CD14-positive monocyte (primary cell): ENCODE results near the gene AKAP6. TPM values are rescaled to one million over a fixed set of nuclear protein-coding genes. Genes with fewer than 3 reads are reported as not detected.

Source experiments
- DNase-seq, 3 donors: peaks; one replicate each; pipeline ENCODE4 v3.0.0-alpha.2; 2011 to 2022
- H2AFZ ChIP-seq: 2 replicates; pipeline ENCODE4 v1.6.0; 2012; ENCODE audit warnings: mild to moderate bottlenecking, low read depth, low read length, inconsistent platforms; ENCODE audit not compliant: insufficient read depth, poor library complexity, severe bottlenecking
- H3K27ac ChIP-seq, 2 donors: 1 replicate in 1 of 2; 2 replicates in 1 of 2; pipeline ENCODE4 v1.5.1; 2012 to 2013; ENCODE audit warnings: low read length in 2 of 2, control low read depth in 1 of 2, inconsistent platforms in 1 of 2, low read depth in 1 of 2, mild to moderate bottlenecking in 1 of 2
- H3K27me3 ChIP-seq, 2 donors: one replicate each; pipeline versions ENCODE4 v1.6.0 to v1.6.1; 2011 to 2013; ENCODE audit warnings: low read length in 2 of 2; ENCODE audit not compliant: control insufficient read depth in 2 of 2, insufficient read depth in 2 of 2
- H3K36me3 ChIP-seq, 2 donors: replicated peaks in 1 of 2; 1 replicate in 1 of 2; 2 replicates in 1 of 2; pipeline versions ENCODE4 v1.5.1 to v1.6.1; 2012 to 2013; ENCODE audit warnings: low read length in 2 of 2, control low read depth in 1 of 2, inconsistent platforms in 1 of 2, mild to moderate bottlenecking in 1 of 2; ENCODE audit not compliant: insufficient read depth in 2 of 2, control insufficient read depth in 1 of 2
- H3K4me1 ChIP-seq, 2 donors: 1 replicate in 1 of 2; 2 replicates in 1 of 2; pipeline versions ENCODE4 v1.5.1 to v1.6.1; 2012 to 2013; ENCODE audit warnings: low read length in 2 of 2, control low read depth in 1 of 2, inconsistent platforms in 1 of 2, mild to moderate bottlenecking in 1 of 2, moderate library complexity in 1 of 2; ENCODE audit not compliant: insufficient read depth in 2 of 2, control insufficient read depth in 1 of 2
- H3K4me2 ChIP-seq: replicated peaks from 2 replicates; pipeline ENCODE3; 2012; ENCODE audit warnings: low read length, moderate library complexity, mild to moderate bottlenecking; ENCODE audit not compliant: poor library complexity, severe bottlenecking; ENCODE audit errors: extremely low read depth
- H3K4me3 ChIP-seq, 3 experiments: fragments of 200-600 bp in 1 of 3; sonication (generic) in 1 of 3; replicated peaks in 1 of 3; 1 replicate in 2 of 3; 2 replicates in 1 of 3; pipeline ENCODE4 v1.5.1; 2011 to 2013; ENCODE audit warnings: low read length in 3 of 3, mild to moderate bottlenecking in 3 of 3, control low read depth in 2 of 3, low read depth in 2 of 3, inconsistent platforms in 1 of 3, moderate library complexity in 1 of 3
- H3K79me2 ChIP-seq: 2 replicates; pipeline ENCODE4 v1.6.0; 2012; ENCODE audit warnings: mild to moderate bottlenecking, control low read depth, inconsistent platforms, low read length, moderate library complexity; ENCODE audit not compliant: insufficient read depth
- H3K9ac ChIP-seq: 2 replicates; pipeline ENCODE4 v1.6.0; 2017; ENCODE audit warnings: low read length, mild to moderate bottlenecking; ENCODE audit not compliant: insufficient read depth, poor library complexity, severe bottlenecking
- H3K9me3 ChIP-seq, 2 donors: replicated peaks in 1 of 2; 1 replicate in 1 of 2; 2 replicates in 1 of 2; pipeline versions ENCODE4 v1.5.1 to v1.6.1; 2012 to 2013; ENCODE audit warnings: low read length in 2 of 2, control low read depth in 1 of 2; ENCODE audit not compliant: control insufficient read depth in 1 of 2, insufficient read depth in 1 of 2
- H4K20me1 ChIP-seq: 2 replicates; pipeline ENCODE4 v1.6.0; 2012; ENCODE audit warnings: mild to moderate bottlenecking, low read length, control low read depth, moderate library complexity; ENCODE audit not compliant: insufficient read depth
- H3K27ac Mint-ChIP-seq, 7 donors: one replicate each; pipeline ENCODE4 v1.8.0; 2020; ENCODE audit warnings: mild to moderate bottlenecking in 7 of 7, mixed read lengths in 7 of 7, moderate library complexity in 6 of 7, inconsistent platforms in 2 of 7
- H3K27me3 Mint-ChIP-seq, 3 donors: one replicate each; pipeline ENCODE4 v1.8.0; 2021 to 2022; ENCODE audit warnings: low read depth in 3 of 3, mild to moderate bottlenecking in 3 of 3, mixed read lengths in 3 of 3, moderate library complexity in 3 of 3, inconsistent platforms in 1 of 3
- H3K36me3 Mint-ChIP-seq, 2 donors: one replicate each; pipeline ENCODE4 v1.8.0; 2020; ENCODE audit warnings: mixed read lengths in 2 of 2, inconsistent platforms in 1 of 2, mild to moderate bottlenecking in 1 of 2
- H3K4me1 Mint-ChIP-seq: one replicate; pipeline ENCODE4 v1.8.0; 2020; ENCODE audit warnings: mild to moderate bottlenecking, mixed read lengths
- H3K4me3 Mint-ChIP-seq, 2 donors: one replicate each; pipeline ENCODE4 v1.8.0; 2020; ENCODE audit warnings: mild to moderate bottlenecking in 2 of 2, mixed read lengths in 2 of 2, moderate library complexity in 1 of 2
- H3K9me3 Mint-ChIP-seq, 7 donors: one replicate each; pipeline ENCODE4 v1.8.0; 2020 to 2022; ENCODE audit warnings: mixed read lengths in 7 of 7, mild to moderate bottlenecking in 6 of 7, moderate library complexity in 6 of 7, inconsistent platforms in 2 of 7
- CTCF ChIP-seq: fragments of 200-600 bp; IDR thresholded peaks from one replicate; pipeline ENCODE4 v1.8.0; 2022; ENCODE audit warnings: antibody characterized with exemption, mild to moderate bottlenecking
- WGBS: methylation state at CpG from one replicate; pipeline ENCODE4 v1.1.5; 2013; ENCODE audit warnings: missing lambda C conversion rate; ENCODE audit not compliant: insufficient coverage; 5-methylcytosine and 5-hydroxymethylcytosine counted together
- intact Hi-C, 2 donors: fragments of 100-400 bp; cut with micrococcal nuclease; formaldehyde crosslinking; loops; one replicate each; pipeline versions ENCODE4 v1.15.0 to v1.15.1; 2023
- polyA plus RNA-seq, 3 donors: library from polyadenylated mRNA; depleted of rRNA in 1 of 3; unstranded in 2 of 3; stranded (reverse) in 1 of 3; fragments of 300-500 nt in 2 of 3; fragments of >200 nt in 1 of 3; fragmentation: Illumina TruSeq in 2 of 3; gene quantifications; 1 replicate in 2 of 3; 2 replicates in 1 of 3; pipeline ENCODE4 v1.2.3, GENCODE V29; 2012 to 2021

AKAP6 gene
- polyA plus RNA-seq, 3 donors, result not detected

DNA sequence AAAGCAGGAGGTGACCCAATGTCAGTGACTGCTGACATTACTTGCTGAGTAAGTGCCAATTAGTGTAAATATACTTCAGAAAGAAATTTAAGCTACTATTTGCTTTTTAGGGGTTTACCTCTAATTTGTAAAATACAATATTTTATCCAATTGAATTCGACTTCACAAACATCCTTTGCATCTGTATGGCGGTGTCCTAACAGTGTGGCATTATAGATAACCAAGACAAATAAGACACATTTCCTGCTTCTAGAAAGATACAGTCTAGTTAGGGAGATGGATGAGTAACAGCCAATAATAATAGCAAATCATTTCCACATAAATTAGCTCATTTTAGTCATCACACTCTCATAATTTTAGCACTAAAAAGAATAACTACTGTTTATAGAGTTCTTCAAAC lies 196.5 kb downstream of the AKAP6 start:
- H3K4me3 ChIP-seq, result no peak overlapping the region
- no peaks in the 10 kb centered on the region for H3K9me3 ChIP-seq
- Mint-ChIP-seq H3K4me3 (no peak overlapping the region), H3K4me1 (no peaks in the 10 kb centered on the region), H3K9me3 (peaks cover 0 to 6% (median 3%) of the 10 kb centered on the region in 7 donors), H3K27ac (no peak overlapping the region), H3K36me3 (no peaks in the 10 kb centered on the region), H3K27me3 (peaks cover 0 to 2% (median 1%) of the 10 kb centered on the region in 3 donors)
- H3K4me2 ChIP-seq, result no peak overlapping the region
- TF ChIP-seq CTCF, result no peak
- H3K79me2 ChIP-seq, result no peaks in the 10 kb centered on the region
- no peak for DNase-seq
- WGBS, result no CpG with 5 or more reads among the region's 2 CpGs
- no peaks in the 10 kb centered on the region for H4K20me1 ChIP-seq
- H3K27ac ChIP-seq, result no peak overlapping the region
- H2AFZ ChIP-seq, result no peak overlapping the region
- no peaks in the 10 kb centered on the region for H3K36me3 ChIP-seq
- no peaks in the 10 kb centered on the region for H3K4me1 ChIP-seq
- intact Hi-C loops, result no loop called here
- no peaks in the 10 kb centered on the region for H3K27me3 ChIP-seq
- H3K9ac ChIP-seq, result no peak overlapping the region

GRCh38 chr14:32530800-32531199 lies 201.7 kb downstream of the AKAP6 start:
- Mint-ChIP-seq H3K27ac (no peak overlapping the region), H3K27me3 (peaks cover 3 to 6% (median 3%) of the 10 kb centered on the region in 3 donors), H3K36me3 (no peaks in the 10 kb centered on the region), H3K4me3 (no peak overlapping the region), H3K9me3 (peaks cover 0 to 4% (median 1%) of the 10 kb centered on the region in 7 donors), H3K4me1 (no peaks in the 10 kb centered on the region)
- H3K4me2 ChIP-seq, result no peak overlapping the region
- no peak overlapping the region for H3K9ac ChIP-seq
- no peak overlapping the region for H3K27ac ChIP-seq
- no peaks in the 10 kb centered on the region for H3K36me3 ChIP-seq
- H3K4me1 ChIP-seq, result no peaks in the 10 kb centered on the region
- 14% methylated on average over 1 of the region's 1 CpG for WGBS
- intact Hi-C loops, result no loop called here
- DNase-seq, result no peak
- H3K9me3 ChIP-seq, result no peaks in the 10 kb centered on the region
- no peaks in the 10 kb centered on the region for H3K79me2 ChIP-seq
- no peaks in the 10 kb centered on the region for H3K27me3 ChIP-seq
- no peak overlapping the region for H2AFZ ChIP-seq
- TF ChIP-seq CTCF, result no peak
- H3K4me3 ChIP-seq, result no peak overlapping the region
- no peaks in the 10 kb centered on the region for H4K20me1 ChIP-seq
